ENCODE measurements around the gene PUM2. TPM values are rescaled to one million over a fixed set of nuclear protein-coding genes. Genes with fewer than 3 reads are reported as not detected.
A peak's percentile ranks its signal among the peaks of the same experiment; 100 is the strongest.
"Not testable (repeated sequence)": the region's sequence is repeated elsewhere in the genome, so short reads cannot be mapped to it uniquely, and the experiment has no call there.

Gene PUM2
- total RNA-seq, 1 experiment from 2014 or later, result 117 TPM

- Mint-ChIP-seq H3K9me3 (ENCODE audit: unreplicated experiment) (no peaks in the 10 kb centered on the region), H3K36me3 (ENCODE audit: insufficient read depth, unreplicated experiment) (no peaks in the 10 kb centered on the region), H3K4me3 (ENCODE audit: unreplicated experiment) (no peak overlapping the region), H3K4me1 (ENCODE audit: low read depth, unreplicated experiment) (peaks cover 16% of the 10 kb centered on the region), H3K27me3 (ENCODE audit: insufficient read depth, unreplicated experiment) (no peaks in the 10 kb centered on the region), H3K27ac (ENCODE audit: unreplicated experiment) (no peak overlapping the region)
- Histone ChIP-seq H3K9me3 (no peaks in the 10 kb centered on the region), H3K27me3 (replicated peaks; ENCODE audit: control insufficient read depth, insufficient read depth, low read length) (no peaks in the 10 kb centered on the region), H3K4me3 (ENCODE audit: low read depth, low read length) (no peak overlapping the region), H3K4me1 (peaks cover 3% of the 10 kb centered on the region; the same call in 1 of the 2 replicates), H3K36me3 (ENCODE audit: control insufficient read depth, insufficient read depth, low read length) (no peaks in the 10 kb centered on the region)
- intact Hi-C loops (cut with micrococcal nuclease; ENCODE audit: unreplicated experiment), result no loop called here
- ChIA-PET POLR2A (no interaction called here), CTCF (interaction anchor here (0.6 to 1.6 kb wide), 3 partner anchors 18 to 34 kb away, joined by 5 to 6 read pairs (median 6); no protein-coding TSS in a partner anchor)
- BruUV-seq (replicated peaks), result no TSS peak
- DNase-seq, result no peak
- TF ChIP-seq, protein P1, sequence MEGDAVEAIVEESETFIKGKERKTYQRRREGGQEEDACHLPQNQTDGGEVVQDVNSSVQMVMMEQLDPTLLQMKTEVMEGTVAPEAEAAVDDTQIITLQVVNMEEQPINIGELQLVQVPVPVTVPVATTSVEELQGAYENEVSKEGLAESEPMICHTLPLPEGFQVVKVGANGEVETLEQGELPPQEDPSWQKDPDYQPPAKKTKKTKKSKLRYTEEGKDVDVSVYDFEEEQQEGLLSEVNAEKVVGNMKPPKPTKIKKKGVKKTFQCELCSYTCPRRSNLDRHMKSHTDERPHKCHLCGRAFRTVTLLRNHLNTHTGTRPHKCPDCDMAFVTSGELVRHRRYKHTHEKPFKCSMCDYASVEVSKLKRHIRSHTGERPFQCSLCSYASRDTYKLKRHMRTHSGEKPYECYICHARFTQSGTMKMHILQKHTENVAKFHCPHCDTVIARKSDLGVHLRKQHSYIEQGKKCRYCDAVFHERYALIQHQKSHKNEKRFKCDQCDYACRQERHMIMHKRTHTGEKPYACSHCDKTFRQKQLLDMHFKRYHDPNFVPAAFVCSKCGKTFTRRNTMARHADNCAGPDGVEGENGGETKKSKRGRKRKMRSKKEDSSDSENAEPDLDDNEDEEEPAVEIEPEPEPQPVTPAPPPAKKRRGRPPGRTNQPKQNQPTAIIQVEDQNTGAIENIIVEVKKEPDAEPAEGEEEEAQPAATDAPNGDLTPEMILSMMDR (IDR thresholded peaks at IDR 0.05; ENCODE audit: insufficient read depth in 1 of 2, low read depth in 1 of 2, low read length in 1 of 2, severe bottlenecking in 1 of 2, unreplicated experiment in 1 of 2), result no peak
These were observed 27.7 kb upstream of the PUM2 start for GRCh38 chr2:20378341-20378740.

DNA sequence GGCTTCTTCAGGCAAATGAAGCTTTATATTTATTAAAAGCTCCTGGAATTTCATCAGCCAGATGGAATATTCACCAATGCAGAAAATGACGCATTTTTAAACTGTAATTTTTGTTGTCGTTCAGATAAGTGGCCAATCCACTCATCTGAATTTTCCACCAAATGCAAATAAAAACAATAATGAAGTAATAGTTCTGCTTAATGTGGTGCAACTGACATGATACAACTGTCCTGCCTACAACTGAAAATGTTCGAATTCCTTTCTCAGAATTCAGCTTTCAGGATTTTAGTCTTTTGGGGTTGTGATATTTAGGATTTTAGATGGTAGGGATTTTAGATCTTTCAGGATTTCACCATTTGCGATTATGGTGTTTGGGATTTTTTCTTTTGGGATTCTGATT lies 27.1 kb upstream of the PUM2 start:
- no peak overlapping the region for H3K4me3 Mint-ChIP-seq (ENCODE audit: unreplicated experiment)
- POLR2A ChIA-PET, result no interaction called here
- no peaks in the 10 kb centered on the region for H3K27me3 Mint-ChIP-seq (ENCODE audit: insufficient read depth, unreplicated experiment)
- no peaks in the 10 kb centered on the region for H3K36me3 Mint-ChIP-seq (ENCODE audit: insufficient read depth, unreplicated experiment)
- H3K4me1 ChIP-seq, result peaks cover 3% of the 10 kb centered on the region; the same call in 1 of the 2 replicates
- H3K36me3 ChIP-seq (ENCODE audit: control insufficient read depth, insufficient read depth, low read length), result no peaks in the 10 kb centered on the region
- H3K4me3 ChIP-seq (ENCODE audit: low read depth, low read length), result no peak overlapping the region
- H3K27ac Mint-ChIP-seq (ENCODE audit: unreplicated experiment), result no peak overlapping the region
- CTCF ChIA-PET, result interaction anchor here (1.0 to 1.2 kb wide), 2 partner anchors 18 to 24 kb away, joined by 3 to 6 read pairs; no protein-coding TSS in a partner anchor
- TF ChIP-seq, protein P1 (IDR thresholded peaks at IDR 0.05; ENCODE audit: insufficient read depth in 1 of 2, low read depth in 1 of 2, low read length in 1 of 2, severe bottlenecking in 1 of 2, unreplicated experiment in 1 of 2), result no peak
- BruUV-seq (replicated peaks), result no TSS peak
- H3K4me1 Mint-ChIP-seq (ENCODE audit: low read depth, unreplicated experiment), result peaks cover 16% of the 10 kb centered on the region
- no peaks in the 10 kb centered on the region for H3K27me3 ChIP-seq (replicated peaks; ENCODE audit: control insufficient read depth, insufficient read depth, low read length)
- no peaks in the 10 kb centered on the region for H3K9me3 ChIP-seq
- H3K9me3 Mint-ChIP-seq (ENCODE audit: unreplicated experiment), result no peaks in the 10 kb centered on the region
- intact Hi-C loops (cut with micrococcal nuclease; ENCODE audit: unreplicated experiment), result no loop called here
- no peak for DNase-seq

GRCh38 chr2:20374982-20375381 lies 24.3 kb upstream of the PUM2 start:
- H3K27me3 ChIP-seq (replicated peaks; ENCODE audit: control insufficient read depth, insufficient read depth, low read length); POLR2A ChIA-PET; H3K4me1 ChIP-seq; H3K9me3 ChIP-seq; H3K36me3 ChIP-seq (ENCODE audit: control insufficient read depth, insufficient read depth, low read length); H3K4me3 Mint-ChIP-seq (ENCODE audit: unreplicated experiment); intact Hi-C loops (cut with micrococcal nuclease; ENCODE audit: unreplicated experiment); BruUV-seq (replicated peaks); H3K36me3 Mint-ChIP-seq (ENCODE audit: insufficient read depth, unreplicated experiment); H3K9me3 Mint-ChIP-seq (ENCODE audit: unreplicated experiment); H3K4me3 ChIP-seq (ENCODE audit: low read depth, low read length); H3K27ac Mint-ChIP-seq (ENCODE audit: unreplicated experiment); H3K27me3 Mint-ChIP-seq (ENCODE audit: insufficient read depth, unreplicated experiment): not testable (repeated sequence)
- peaks cover 16% of the 10 kb centered on the region for H3K4me1 Mint-ChIP-seq (ENCODE audit: low read depth, unreplicated experiment)
- CTCF ChIA-PET, result interaction anchor here (0.5 kb wide), 1 partner anchor 61 kb away, joined by 8 read pairs; no protein-coding TSS in a partner anchor
- peak in 1 of 2 experiments; percentile 53 for DNase-seq

Data from Caco-2 (cell line).